AG04449 (cell line): ENCODE data around the gene MTARC2.

ENCODE experiments used
- CTCF ChIA-PET: fragments of 350-600 bp; formaldehyde crosslinking; extraction: SDS; loops from one replicate; lab custom pipeline; 2021; ENCODE audit warnings: antibody characterized with exemption; lab: Yijun Ruan, JAX
- POLR2A ChIA-PET: fragments of 400-600, 350-600 bp; formaldehyde crosslinking; extraction: SDS; loops from one replicate; lab custom pipeline; 2020; ENCODE audit warnings: antibody characterized with exemption, inconsistent platforms; lab: Yijun Ruan, JAX
- DNase-seq: peaks from one replicate; pipeline ENCODE4 v3.0.0-alpha.2; 2010; ENCODE audit warnings: low read depth, low spot score
- H3K4me3 ChIP-seq: 2 replicates; pipeline ENCODE4 v1.5.1; 2011; ENCODE audit warnings: low read depth, mild to moderate bottlenecking, control low read depth, low read length
- TF ChIP-seq, protein P1 (sequence below): IDR thresholded peaks from one replicate; pipeline ENCODE4 v1.5.1; 2011; ENCODE audit warnings: mild to moderate bottlenecking, moderate library complexity, low read length, control low read depth, inconsistent platforms; ENCODE audit not compliant: insufficient read depth; ENCODE audit errors: missing control alignments

MTARC2 gene

DNA sequence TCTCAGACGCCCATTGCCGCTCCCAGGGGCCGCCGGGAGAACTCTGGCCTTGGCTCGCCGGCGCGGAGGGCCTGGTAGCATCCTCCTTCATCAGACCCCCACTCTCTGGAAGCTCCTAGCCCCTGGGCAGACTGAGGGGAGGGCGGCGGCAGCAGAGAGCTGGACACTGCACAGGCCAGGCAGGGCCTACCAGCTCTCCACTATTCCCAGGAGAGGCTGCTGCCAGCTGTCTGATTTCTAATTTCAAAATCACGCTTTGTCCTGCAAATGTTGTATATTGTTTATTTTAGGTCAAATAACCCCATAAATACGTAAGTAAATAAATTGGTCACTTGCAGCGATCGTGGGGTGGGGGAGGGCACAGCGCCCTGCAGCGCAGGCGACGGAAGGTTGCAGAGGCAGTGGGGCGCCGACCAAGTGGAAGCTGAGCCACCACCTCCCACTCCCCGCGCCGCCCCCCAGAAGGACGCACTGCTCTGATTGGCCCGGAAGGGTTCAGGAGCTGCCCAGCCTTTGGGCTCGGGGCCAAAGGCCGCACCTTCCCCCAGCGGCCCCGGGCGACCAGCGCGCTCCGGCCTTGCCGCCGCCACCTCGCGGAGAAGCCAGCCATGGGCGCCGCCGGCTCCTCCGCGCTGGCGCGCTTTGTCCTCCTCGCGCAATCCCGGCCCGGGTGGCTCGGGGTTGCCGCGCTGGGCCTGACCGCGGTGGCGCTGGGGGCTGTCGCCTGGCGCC, 38.4 kb downstream of the MTARC2 start, which contains the start of gene MTARC1:
Gene MTARC1, plus strand, starts transcription at position 577 of the 732 bp plus-strand sequence. Its CDS starts 32 bp downstream, at position 609.
- POLR2A ChIA-PET: no interaction called here
- TF ChIP-seq, protein P1, sequence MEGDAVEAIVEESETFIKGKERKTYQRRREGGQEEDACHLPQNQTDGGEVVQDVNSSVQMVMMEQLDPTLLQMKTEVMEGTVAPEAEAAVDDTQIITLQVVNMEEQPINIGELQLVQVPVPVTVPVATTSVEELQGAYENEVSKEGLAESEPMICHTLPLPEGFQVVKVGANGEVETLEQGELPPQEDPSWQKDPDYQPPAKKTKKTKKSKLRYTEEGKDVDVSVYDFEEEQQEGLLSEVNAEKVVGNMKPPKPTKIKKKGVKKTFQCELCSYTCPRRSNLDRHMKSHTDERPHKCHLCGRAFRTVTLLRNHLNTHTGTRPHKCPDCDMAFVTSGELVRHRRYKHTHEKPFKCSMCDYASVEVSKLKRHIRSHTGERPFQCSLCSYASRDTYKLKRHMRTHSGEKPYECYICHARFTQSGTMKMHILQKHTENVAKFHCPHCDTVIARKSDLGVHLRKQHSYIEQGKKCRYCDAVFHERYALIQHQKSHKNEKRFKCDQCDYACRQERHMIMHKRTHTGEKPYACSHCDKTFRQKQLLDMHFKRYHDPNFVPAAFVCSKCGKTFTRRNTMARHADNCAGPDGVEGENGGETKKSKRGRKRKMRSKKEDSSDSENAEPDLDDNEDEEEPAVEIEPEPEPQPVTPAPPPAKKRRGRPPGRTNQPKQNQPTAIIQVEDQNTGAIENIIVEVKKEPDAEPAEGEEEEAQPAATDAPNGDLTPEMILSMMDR: peak; percentile 6
- CTCF ChIA-PET: interaction anchor here (0.9 to 9.1 kb wide), 8 partner anchors 9 to 649 kb away, joined by 3 to 85 read pairs (median 4); no protein-coding TSS in a partner anchor
- no peak for DNase-seq
- peak within 1 kb of the TSS; percentile 53 for H3K4me3 ChIP-seq

DNA sequence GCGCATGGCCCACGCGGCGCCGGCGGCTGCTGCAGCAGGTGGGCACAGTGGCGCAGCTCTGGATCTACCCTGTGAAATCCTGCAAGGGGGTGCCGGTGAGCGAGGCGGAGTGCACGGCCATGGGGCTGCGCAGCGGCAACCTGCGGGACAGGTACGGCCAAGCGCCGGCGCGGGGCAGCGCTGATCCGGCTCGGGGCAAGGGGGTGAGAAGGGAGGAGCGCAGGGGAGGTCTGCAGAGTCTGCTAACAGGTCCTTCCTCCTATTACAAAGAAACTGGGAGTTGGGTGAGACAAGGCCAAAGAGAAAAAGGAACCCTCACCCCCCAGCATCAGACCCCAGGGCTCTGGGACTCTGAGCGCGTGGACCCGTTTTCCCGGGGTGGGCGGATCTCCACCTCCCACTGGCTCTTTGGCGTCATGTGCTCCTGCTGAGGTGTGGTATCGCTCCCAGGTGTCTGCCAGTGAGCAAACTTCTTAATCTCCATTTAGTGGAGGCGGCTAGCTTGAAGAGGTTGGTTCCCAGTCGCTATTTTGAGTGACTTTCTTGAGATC, 39.0 kb downstream of the MTARC2 start:
- CTCF ChIA-PET: interaction anchor here (0.6 to 9.1 kb wide), 10 partner anchors 8 to 648 kb away, joined by 3 to 85 read pairs (median 4); no protein-coding TSS in a partner anchor
- no peak for DNase-seq
- TF ChIP-seq, protein P1: no peak
- H3K4me3 ChIP-seq: peak overlapping the region; percentile 53
- POLR2A ChIA-PET: no interaction called here

DNA sequence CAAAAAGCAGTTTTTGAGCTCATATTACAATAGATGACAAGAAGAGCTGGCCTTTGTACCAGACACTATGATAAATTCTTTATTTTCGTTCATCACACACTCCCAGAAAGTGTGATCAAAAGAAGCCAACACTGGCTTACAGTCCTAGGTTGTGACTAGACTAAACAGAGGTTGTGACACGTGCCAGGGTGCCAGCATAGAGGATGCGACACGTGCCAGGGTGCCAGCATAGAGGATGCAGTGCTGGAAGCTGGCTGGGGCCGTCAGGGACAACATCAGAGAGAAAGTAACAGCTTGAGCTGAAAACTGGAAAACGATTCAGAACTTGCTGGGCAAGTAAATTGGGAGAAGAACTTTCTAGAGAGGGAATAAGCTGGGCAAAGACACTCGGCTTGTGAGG, 40.8 kb downstream of the MTARC2 start:
- no peak overlapping the region for H3K4me3 ChIP-seq
- CTCF ChIA-PET: interaction anchor here (1.1 to 9.1 kb wide), 4 partner anchors 14 to 604 kb away, joined by 3 to 85 read pairs (median 4); no protein-coding TSS in a partner anchor
- no peak for DNase-seq
- POLR2A ChIA-PET: no interaction called here
- TF ChIP-seq, protein P1: no peak

DNA sequence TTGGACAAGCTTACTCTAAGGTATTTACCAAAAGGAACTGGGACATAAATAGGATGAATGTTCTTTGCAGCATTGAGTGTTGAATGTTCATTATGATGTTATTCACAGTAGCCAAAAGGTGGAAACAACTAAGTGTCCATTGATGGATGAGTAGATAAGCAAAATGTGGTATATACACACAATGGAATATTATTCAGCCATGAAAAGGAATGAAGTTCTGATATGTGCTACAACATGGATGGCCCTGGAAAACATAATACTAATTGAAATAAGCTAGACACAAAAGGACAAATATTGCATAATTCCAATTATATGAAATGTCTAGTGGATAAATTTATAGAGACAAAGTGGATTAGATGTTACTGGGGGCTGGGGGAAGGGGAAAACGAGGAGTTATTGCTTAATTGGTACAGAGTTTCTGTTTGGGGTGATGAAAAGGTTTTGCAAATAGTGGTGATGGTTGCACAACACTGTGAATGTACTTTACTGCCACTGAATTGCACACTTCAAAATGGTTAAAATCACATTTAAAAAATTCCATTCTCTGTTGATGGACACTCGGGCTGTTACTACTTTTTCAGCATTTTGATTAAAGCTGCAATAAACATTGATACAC, 41.5 kb downstream of the MTARC2 start:
- POLR2A ChIA-PET: no interaction called here
- H3K4me3 ChIP-seq: no peak overlapping the region
- CTCF ChIA-PET: interaction anchor here (1.1 to 9.1 kb wide), 5 partner anchors 13 to 56 kb away, joined by 4 to 85 read pairs (median 7); no protein-coding TSS in a partner anchor
- TF ChIP-seq, protein P1: no peak
- no peak for DNase-seq

DNA sequence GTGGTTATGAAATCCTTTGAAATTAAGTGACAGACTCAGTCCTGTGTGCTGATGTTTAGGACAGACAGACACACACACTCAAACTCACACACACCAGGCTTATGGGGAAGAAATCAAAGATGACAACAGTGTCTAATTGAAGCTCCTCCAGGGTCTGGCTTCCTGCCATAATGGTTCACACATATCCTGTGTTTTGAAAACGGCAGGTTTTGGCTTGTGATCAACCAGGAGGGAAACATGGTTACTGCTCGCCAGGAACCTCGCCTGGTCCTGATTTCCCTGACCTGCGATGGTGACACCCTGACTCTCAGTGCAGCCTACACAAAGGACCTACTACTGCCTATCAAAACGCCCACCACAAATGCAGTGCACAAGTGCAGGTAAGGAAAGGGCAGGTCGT, 43.2 kb downstream of the MTARC2 start:
- no peak overlapping the region for H3K4me3 ChIP-seq
- ChIA-PET POLR2A (no interaction called here), CTCF (interaction anchor here (0.9 to 2.6 kb wide), 4 partner anchors 12 to 511 kb away, joined by 4 to 18 read pairs (median 6); no protein-coding TSS in a partner anchor)
- DNase-seq: no peak
- TF ChIP-seq, protein P1: no peak

DNA sequence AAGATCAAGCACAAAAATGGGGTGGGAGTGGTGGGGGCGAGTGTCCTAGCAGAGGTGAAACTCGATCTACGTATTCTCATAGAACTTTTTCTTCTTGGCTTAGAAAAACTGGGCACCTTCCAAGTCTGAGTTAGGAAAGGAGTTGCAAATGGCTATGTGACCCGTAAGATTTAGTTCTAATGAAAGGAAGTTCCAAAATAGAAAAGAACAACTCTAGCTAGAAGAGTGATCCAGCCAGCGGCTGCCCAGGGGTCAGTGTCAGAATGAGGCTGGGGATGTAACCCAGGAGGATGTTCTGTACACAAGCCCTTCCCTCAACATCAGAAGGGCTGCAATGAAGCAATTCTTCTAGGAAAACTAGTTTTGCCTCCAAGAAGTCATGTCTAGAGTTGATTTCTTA, 43.8 kb downstream of the MTARC2 start:
- POLR2A ChIA-PET: no interaction called here
- CTCF ChIA-PET: interaction anchor here (0.9 to 2.6 kb wide), 3 partner anchors 11 to 511 kb away, joined by 4 to 18 read pairs (median 7); no protein-coding TSS in a partner anchor
- DNase-seq: no peak
- no peak overlapping the region for H3K4me3 ChIP-seq
- TF ChIP-seq, protein P1: no peak
